ENCODE data around the gene INTS1.
A peak's percentile ranks its signal among the peaks of the same experiment; 100 is the strongest.

The INTS1 gene

GRCh38 chr7:1479287-1479686, 24.9 kb downstream of the INTS1 start:
- no peak for DNase-seq (ENCODE audit: low read depth)
- TF ChIP-seq CTCF (IDR thresholded peaks at IDR 0.05; ENCODE audit: insufficient read depth, low read depth, low read length, missing control alignments): no peak
- no peak overlapping the region for H3K4me3 ChIP-seq (ENCODE audit: low read length)

GRCh38 chr7:1478480-1478879, 25.7 kb downstream of the INTS1 start:
- H3K4me3 ChIP-seq (ENCODE audit: low read length): no peak overlapping the region
- DNase-seq (ENCODE audit: low read depth): no peak
- TF ChIP-seq CTCF (IDR thresholded peaks at IDR 0.05; ENCODE audit: insufficient read depth, low read depth, low read length, missing control alignments): no peak

GRCh38 chr7:1476859-1477258, 27.3 kb downstream of the INTS1 start:
- H3K4me3 ChIP-seq (ENCODE audit: low read length): no peak overlapping the region
- no peak for TF ChIP-seq CTCF (IDR thresholded peaks at IDR 0.05; ENCODE audit: insufficient read depth, low read depth, low read length, missing control alignments)
- DNase-seq (ENCODE audit: low read depth): no peak

DNA sequence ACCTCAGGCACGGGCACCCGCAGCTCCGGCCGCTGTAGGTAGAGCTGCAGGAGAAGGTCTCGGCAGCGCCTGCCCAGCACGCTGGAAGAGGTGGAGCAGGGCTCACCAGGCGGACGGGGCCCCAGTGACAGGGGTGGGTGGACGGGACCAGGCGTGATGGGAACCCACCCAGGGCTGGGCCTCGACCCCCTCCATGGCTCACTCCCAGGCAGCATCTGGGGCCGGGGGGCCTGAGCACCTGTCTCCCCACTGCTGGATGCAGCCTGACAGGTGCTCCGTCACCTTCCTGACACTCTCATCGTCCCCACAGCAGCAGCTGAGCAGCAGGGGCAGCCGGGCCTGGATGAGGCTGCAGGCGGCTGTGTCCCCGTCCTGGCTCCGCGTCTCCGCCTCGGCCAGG, 28.2 kb downstream of the INTS1 start:
- no peak overlapping the region for H3K4me3 ChIP-seq (ENCODE audit: low read length)
- TF ChIP-seq CTCF (IDR thresholded peaks at IDR 0.05; ENCODE audit: insufficient read depth, low read depth, low read length, missing control alignments): no peak
- DNase-seq (ENCODE audit: low read depth): no peak

GRCh38 chr7:1475393-1475792, 28.8 kb downstream of the INTS1 start:
- DNase-seq (ENCODE audit: low read depth): no peak
- H3K4me3 ChIP-seq (ENCODE audit: low read length): no peak overlapping the region
- TF ChIP-seq CTCF (IDR thresholded peaks at IDR 0.05; ENCODE audit: insufficient read depth, low read depth, low read length, missing control alignments): no peak

- no peak overlapping the region for H3K4me3 ChIP-seq (ENCODE audit: low read length)
- TF ChIP-seq CTCF (IDR thresholded peaks at IDR 0.05; ENCODE audit: insufficient read depth, low read depth, low read length, missing control alignments): no peak
- peak; percentile 60 for DNase-seq (ENCODE audit: low read depth)
These were observed 29.5 kb downstream of the INTS1 start for GRCh38 chr7:1474736-1475135.

DNA sequence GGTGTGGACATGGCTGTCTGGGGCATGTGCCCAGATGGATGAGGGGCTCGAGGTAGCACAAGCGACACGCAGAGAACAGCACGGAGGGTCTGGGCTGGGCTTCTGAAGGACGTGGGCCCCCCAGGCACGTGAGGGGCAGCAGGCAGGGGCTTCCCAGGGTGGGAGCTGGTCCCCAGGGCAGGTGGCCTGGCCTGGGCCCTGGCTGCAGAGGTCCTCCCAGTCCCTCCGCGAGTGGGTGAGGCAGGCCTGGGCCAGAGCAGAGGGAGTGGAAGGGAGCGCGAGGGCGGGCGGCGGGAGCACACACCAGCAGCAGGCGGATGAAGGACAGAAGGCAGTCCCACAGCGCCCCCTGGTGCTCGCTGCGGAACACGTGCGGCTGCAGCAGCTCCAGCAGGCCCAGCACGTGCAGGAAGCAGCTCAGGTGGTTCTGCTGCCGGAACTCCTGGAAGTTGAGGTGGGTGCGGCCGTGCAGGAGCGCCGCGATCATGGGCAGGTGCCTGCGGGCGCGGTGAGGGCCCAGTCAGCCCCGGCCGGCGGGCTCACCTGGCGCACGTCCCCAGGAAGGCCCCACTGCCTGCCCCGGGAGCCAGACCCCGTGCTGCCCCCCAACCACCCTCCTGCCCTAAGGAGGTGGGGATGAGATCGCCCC, 30.2 kb downstream of the INTS1 start:
- DNase-seq (ENCODE audit: low read depth): peak; percentile 93
- H3K4me3 ChIP-seq (ENCODE audit: low read length): no peak overlapping the region
- TF ChIP-seq CTCF (IDR thresholded peaks at IDR 0.05; ENCODE audit: insufficient read depth, low read depth, low read length, missing control alignments): peak; percentile 79

All from epithelial cell of esophagus (primary cell).